GM21737 (cell line): Measurements from ENCODE around the gene TMEM250.

Source experiments
- ATAC-seq: cut with Tn5 transposase; IDR thresholded peaks from one replicate; pipeline ENCODE4 v1.9.1; 2021; ENCODE audit warnings: mild to moderate bottlenecking, moderate library complexity; ENCODE audit not compliant: unreplicated experiment

Gene TMEM250

GRCh38 chr9:136147890-136148714 is 29.4 kb upstream of the TMEM250 start:
- no peak for ATAC-seq

- ATAC-seq, result no peak
Measured at GRCh38 chr9:136147038-136147889, 28.6 kb upstream of the TMEM250 start.

GRCh38 chr9:136146126-136147037 is 27.7 kb upstream of the TMEM250 start:
- no peak for ATAC-seq

GRCh38 chr9:136145580-136145979 is 26.9 kb upstream of the TMEM250 start:
- no peak for ATAC-seq

- ATAC-seq, result no peak
Measured at GRCh38 chr9:136144450-136144849, 25.8 kb upstream of the TMEM250 start.

- no peak for ATAC-seq
Measured at GRCh38 chr9:136143215-136144001, 24.7 kb upstream of the TMEM250 start.

GRCh38 chr9:136142859-136143214 is 24.2 kb upstream of the TMEM250 start:
- ATAC-seq, result no peak

GRCh38 chr9:136142414-136142796 is 23.7 kb upstream of the TMEM250 start:
- ATAC-seq, result no peak

GRCh38 chr9:136141682-136142413 is 23.2 kb upstream of the TMEM250 start:
- ATAC-seq, result no peak

- ATAC-seq, result no peak
Measured at GRCh38 chr9:136140966-136141365, 22.3 kb upstream of the TMEM250 start.

- no peak for ATAC-seq
Measured at GRCh38 chr9:136140046-136140445, 21.4 kb upstream of the TMEM250 start.

GRCh38 chr9:136138566-136138965 is 19.9 kb upstream of the TMEM250 start:
- ATAC-seq, result no peak

GRCh38 chr9:136137321-136138265 is 18.9 kb upstream of the TMEM250 start:
- no peak for ATAC-seq

- ATAC-seq, result no peak
Measured at GRCh38 chr9:136136127-136136925, 17.7 kb upstream of the TMEM250 start.

- no peak for ATAC-seq
Measured at GRCh38 chr9:136135326-136136126, 16.9 kb upstream of the TMEM250 start.

GRCh38 chr9:136133959-136134484 is 15.3 kb upstream of the TMEM250 start:
- no peak for ATAC-seq
